Measurements from ENCODE around the gene FUT3. TPM values are rescaled to one million over a fixed set of nuclear protein-coding genes. Genes with fewer than 3 reads are reported as not detected.

Gene FUT3
- total RNA-seq, 1 donor from 2014 or later = 1.4 TPM

- H3K4me3 Mint-ChIP-seq (ENCODE audit: unreplicated experiment) = no peak overlapping the region
These were observed 42.9 kb upstream of the FUT3 start for GRCh38 chr19:5893907-5894703.

DNA sequence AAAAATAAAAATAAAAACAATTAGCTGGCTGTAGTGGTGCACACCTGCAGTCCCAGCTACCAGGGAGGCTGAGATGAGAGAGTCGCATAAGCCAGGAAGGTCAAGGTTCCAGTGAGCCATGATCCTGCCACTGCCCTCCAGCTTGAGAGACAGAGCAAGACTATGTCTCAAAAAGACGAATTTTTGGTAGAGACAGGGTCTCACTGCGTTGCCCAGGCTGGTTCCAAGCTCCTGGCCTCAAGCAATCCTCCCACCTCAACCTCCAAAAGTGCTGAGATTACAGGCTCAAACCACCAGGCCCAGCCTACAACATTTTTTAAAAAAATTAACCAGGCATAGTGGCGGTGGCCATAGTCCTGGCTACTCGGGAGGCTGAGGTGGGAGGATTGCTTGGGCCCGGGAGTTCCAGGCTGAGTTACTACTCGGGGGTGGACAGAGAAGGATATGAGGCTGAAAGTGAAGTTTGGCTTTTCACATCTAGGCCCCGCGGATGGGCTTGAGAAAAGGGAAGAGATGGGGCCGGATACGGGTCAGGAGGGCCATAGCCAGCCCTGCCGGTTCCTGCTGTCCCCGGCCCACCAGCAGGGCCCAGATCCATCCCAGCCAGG, 42.2 kb upstream of the FUT3 start:
- Mint-ChIP-seq H3K4me1 (ENCODE audit: unreplicated experiment) (no peaks in the 10 kb centered on the region), H3K4me3 (ENCODE audit: unreplicated experiment) (no peak overlapping the region), H3K27me3 (ENCODE audit: unreplicated experiment) (peaks cover 9% of the 10 kb centered on the region), H3K36me3 (ENCODE audit: low read depth, unreplicated experiment) (no peaks in the 10 kb centered on the region), H3K27ac (ENCODE audit: unreplicated experiment) (no peak overlapping the region), H3K9me3 (ENCODE audit: unreplicated experiment) (no peaks in the 10 kb centered on the region)
- TF ChIP-seq, protein P1, sequence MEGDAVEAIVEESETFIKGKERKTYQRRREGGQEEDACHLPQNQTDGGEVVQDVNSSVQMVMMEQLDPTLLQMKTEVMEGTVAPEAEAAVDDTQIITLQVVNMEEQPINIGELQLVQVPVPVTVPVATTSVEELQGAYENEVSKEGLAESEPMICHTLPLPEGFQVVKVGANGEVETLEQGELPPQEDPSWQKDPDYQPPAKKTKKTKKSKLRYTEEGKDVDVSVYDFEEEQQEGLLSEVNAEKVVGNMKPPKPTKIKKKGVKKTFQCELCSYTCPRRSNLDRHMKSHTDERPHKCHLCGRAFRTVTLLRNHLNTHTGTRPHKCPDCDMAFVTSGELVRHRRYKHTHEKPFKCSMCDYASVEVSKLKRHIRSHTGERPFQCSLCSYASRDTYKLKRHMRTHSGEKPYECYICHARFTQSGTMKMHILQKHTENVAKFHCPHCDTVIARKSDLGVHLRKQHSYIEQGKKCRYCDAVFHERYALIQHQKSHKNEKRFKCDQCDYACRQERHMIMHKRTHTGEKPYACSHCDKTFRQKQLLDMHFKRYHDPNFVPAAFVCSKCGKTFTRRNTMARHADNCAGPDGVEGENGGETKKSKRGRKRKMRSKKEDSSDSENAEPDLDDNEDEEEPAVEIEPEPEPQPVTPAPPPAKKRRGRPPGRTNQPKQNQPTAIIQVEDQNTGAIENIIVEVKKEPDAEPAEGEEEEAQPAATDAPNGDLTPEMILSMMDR (IDR thresholded peaks at IDR 0.05; ENCODE audit: unreplicated experiment) = no peak
- DNase-seq (ENCODE audit: low spot score) = no peak

More at GRCh38 chr19:5893907-5894703, 42.9 kb upstream of the FUT3 start:
- DNase-seq (ENCODE audit: low spot score) = no peak
- Mint-ChIP-seq H3K27ac (ENCODE audit: unreplicated experiment) (no peak overlapping the region), H3K9me3 (ENCODE audit: unreplicated experiment) (no peaks in the 10 kb centered on the region), H3K4me1 (ENCODE audit: unreplicated experiment) (no peaks in the 10 kb centered on the region), H3K36me3 (ENCODE audit: low read depth, unreplicated experiment) (no peaks in the 10 kb centered on the region), H3K27me3 (ENCODE audit: unreplicated experiment) (peaks cover 7% of the 10 kb centered on the region)
- TF ChIP-seq, protein P1 (IDR thresholded peaks at IDR 0.05; ENCODE audit: unreplicated experiment) = no peak

- Mint-ChIP-seq H3K4me1 (ENCODE audit: unreplicated experiment) (no peaks in the 10 kb centered on the region), H3K36me3 (ENCODE audit: low read depth, unreplicated experiment) (no peaks in the 10 kb centered on the region), H3K4me3 (ENCODE audit: unreplicated experiment) (no peak overlapping the region), H3K9me3 (ENCODE audit: unreplicated experiment) (no peaks in the 10 kb centered on the region), H3K27me3 (ENCODE audit: unreplicated experiment) (peaks cover 9% of the 10 kb centered on the region), H3K27ac (ENCODE audit: unreplicated experiment) (no peak overlapping the region)
- DNase-seq (ENCODE audit: low spot score) = no peak
- TF ChIP-seq, protein P1 (IDR thresholded peaks at IDR 0.05; ENCODE audit: unreplicated experiment) = no peak
These were observed 41.6 kb upstream of the FUT3 start for GRCh38 chr19:5892772-5893275.

- no peaks in the 10 kb centered on the region for H3K4me1 Mint-ChIP-seq (ENCODE audit: unreplicated experiment)
- no peaks in the 10 kb centered on the region for H3K36me3 Mint-ChIP-seq (ENCODE audit: low read depth, unreplicated experiment)
- H3K27me3 Mint-ChIP-seq (ENCODE audit: unreplicated experiment) = peaks cover 7% of the 10 kb centered on the region
- DNase-seq (ENCODE audit: low spot score) = peak; percentile 73
- no peak overlapping the region for H3K27ac Mint-ChIP-seq (ENCODE audit: unreplicated experiment)
- no peaks in the 10 kb centered on the region for H3K9me3 Mint-ChIP-seq (ENCODE audit: unreplicated experiment)
- H3K4me3 Mint-ChIP-seq (ENCODE audit: unreplicated experiment) = no peak overlapping the region
- TF ChIP-seq, protein P1 (IDR thresholded peaks at IDR 0.05; ENCODE audit: unreplicated experiment) = peak; percentile 73
These were observed 40.9 kb upstream of the FUT3 start for GRCh38 chr19:5891938-5892771.

Data from endothelial cell (in vitro differentiated cells).